Nephron (organoid): ENCODE data around the gene RTN4RL1.

Source experiments
- H3K27ac Mint-ChIP-seq, 3 experiments: 2 replicates each; pipeline ENCODE4 v1.8.0; 2020; ENCODE audit warnings: mixed read lengths in 3 of 3, mild to moderate bottlenecking in 2 of 3, moderate library complexity in 1 of 3
- H3K27me3 Mint-ChIP-seq: 2 replicates; pipeline ENCODE4 v1.8.0; 2021; ENCODE audit warnings: low read depth, mild to moderate bottlenecking, moderate library complexity, mixed read lengths
- H3K36me3 Mint-ChIP-seq: 2 replicates; pipeline ENCODE4 v1.8.0; 2020; ENCODE audit warnings: low read depth, mixed read lengths
- H3K4me1 Mint-ChIP-seq: 2 replicates; pipeline ENCODE4 v1.8.0; 2020; ENCODE audit warnings: mixed read lengths
- H3K4me3 Mint-ChIP-seq, 3 experiments: 2 replicates each; pipeline ENCODE4 v1.8.0; 2020; ENCODE audit warnings: mild to moderate bottlenecking in 3 of 3, mixed read lengths in 3 of 3, moderate library complexity in 2 of 3
- H3K9me3 Mint-ChIP-seq: 2 replicates; pipeline ENCODE4 v1.8.0; 2020; ENCODE audit warnings: mixed read lengths
- TF ChIP-seq, protein P1 (sequence below), 3 experiments: fragments of 200-600 bp; sonication (generic); IDR thresholded peaks; one replicate each; pipeline ENCODE4 v1.5.0; 2021; ENCODE audit warnings: antibody characterized with exemption in 3 of 3; ENCODE audit not compliant: unreplicated experiment in 3 of 3

The RTN4RL1 gene

DNA sequence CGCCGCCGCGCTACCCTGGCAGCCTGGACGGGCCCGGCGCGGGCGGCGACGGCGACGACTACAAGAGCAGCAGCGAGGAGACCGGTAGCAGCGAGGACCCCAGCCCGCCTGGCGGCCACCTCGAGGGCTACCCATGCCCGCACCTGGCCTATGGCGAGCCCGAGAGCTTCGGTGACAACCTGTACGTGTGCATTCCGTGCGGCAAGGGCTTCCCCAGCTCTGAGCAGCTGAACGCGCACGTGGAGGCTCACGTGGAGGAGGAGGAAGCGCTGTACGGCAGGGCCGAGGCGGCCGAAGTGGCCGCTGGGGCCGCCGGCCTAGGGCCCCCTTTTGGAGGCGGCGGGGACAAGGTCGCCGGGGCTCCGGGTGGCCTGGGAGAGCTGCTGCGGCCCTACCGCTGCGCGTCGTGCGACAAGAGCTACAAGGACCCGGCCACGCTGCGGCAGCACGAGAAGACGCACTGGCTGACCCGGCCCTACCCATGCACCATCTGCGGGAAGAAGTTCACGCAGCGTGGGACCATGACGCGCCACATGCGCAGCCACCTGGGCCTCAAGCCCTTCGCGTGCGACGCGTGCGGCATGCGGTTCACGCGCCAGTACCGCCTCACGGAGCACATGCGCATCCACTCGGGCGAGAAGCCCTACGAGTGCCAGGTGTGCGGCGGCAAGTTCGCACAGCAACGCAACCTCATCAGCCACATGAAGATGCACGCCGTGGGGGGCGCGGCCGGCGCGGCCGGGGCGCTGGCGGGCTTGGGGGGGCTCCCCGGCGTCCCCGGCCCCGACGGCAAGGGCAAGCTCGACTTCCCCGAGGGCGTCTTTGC, 32.8 kb upstream of the RTN4RL1 start:
- Mint-ChIP-seq H3K4me1 (peaks cover 37% of the 10 kb centered on the region), H3K27me3 (peaks cover 64% of the 10 kb centered on the region), H3K4me3 (peak overlapping the region; percentile 74 to 79 (median 78)), H3K9me3 (no peaks in the 10 kb centered on the region), H3K36me3 (peaks cover 35% of the 10 kb centered on the region), H3K27ac (peak overlapping the region; percentile 64 to 81 (median 65))
- TF ChIP-seq, protein P1, sequence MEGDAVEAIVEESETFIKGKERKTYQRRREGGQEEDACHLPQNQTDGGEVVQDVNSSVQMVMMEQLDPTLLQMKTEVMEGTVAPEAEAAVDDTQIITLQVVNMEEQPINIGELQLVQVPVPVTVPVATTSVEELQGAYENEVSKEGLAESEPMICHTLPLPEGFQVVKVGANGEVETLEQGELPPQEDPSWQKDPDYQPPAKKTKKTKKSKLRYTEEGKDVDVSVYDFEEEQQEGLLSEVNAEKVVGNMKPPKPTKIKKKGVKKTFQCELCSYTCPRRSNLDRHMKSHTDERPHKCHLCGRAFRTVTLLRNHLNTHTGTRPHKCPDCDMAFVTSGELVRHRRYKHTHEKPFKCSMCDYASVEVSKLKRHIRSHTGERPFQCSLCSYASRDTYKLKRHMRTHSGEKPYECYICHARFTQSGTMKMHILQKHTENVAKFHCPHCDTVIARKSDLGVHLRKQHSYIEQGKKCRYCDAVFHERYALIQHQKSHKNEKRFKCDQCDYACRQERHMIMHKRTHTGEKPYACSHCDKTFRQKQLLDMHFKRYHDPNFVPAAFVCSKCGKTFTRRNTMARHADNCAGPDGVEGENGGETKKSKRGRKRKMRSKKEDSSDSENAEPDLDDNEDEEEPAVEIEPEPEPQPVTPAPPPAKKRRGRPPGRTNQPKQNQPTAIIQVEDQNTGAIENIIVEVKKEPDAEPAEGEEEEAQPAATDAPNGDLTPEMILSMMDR (IDR thresholded peaks at IDR 0.05; ENCODE audit: unreplicated experiment in 3 of 3) = no peak

DNA sequence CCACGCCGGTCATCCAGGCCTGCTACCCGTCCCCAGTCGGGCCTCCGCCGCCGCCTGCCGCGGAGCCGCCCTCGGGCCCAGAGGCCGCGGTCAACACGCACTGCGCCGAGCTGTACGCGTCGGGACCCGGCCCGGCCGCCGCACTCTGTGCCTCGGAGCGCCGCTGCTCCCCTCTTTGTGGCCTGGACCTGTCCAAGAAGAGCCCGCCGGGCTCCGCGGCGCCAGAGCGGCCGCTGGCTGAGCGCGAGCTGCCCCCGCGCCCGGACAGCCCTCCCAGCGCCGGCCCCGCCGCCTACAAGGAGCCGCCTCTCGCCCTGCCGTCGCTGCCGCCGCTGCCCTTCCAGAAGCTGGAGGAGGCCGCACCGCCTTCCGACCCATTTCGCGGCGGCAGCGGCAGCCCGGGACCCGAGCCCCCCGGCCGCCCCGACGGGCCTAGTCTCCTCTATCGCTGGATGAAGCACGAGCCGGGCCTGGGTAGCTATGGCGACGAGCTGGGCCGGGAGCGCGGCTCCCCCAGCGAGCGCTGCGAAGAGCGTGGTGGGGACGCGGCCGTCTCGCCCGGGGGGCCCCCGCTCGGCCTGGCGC, 32.1 kb upstream of the RTN4RL1 start:
- Mint-ChIP-seq H3K27ac (peak overlapping the region in 2 of 3 experiments; percentile 65 to 81), H3K9me3 (no peaks in the 10 kb centered on the region), H3K27me3 (peaks cover 64% of the 10 kb centered on the region), H3K4me1 (peaks cover 31% of the 10 kb centered on the region), H3K4me3 (peak overlapping the region in 1 of 3 experiments; percentile 23), H3K36me3 (peaks cover 30% of the 10 kb centered on the region)
- TF ChIP-seq, protein P1 (IDR thresholded peaks at IDR 0.05; ENCODE audit: unreplicated experiment in 3 of 3) = no peak

DNA sequence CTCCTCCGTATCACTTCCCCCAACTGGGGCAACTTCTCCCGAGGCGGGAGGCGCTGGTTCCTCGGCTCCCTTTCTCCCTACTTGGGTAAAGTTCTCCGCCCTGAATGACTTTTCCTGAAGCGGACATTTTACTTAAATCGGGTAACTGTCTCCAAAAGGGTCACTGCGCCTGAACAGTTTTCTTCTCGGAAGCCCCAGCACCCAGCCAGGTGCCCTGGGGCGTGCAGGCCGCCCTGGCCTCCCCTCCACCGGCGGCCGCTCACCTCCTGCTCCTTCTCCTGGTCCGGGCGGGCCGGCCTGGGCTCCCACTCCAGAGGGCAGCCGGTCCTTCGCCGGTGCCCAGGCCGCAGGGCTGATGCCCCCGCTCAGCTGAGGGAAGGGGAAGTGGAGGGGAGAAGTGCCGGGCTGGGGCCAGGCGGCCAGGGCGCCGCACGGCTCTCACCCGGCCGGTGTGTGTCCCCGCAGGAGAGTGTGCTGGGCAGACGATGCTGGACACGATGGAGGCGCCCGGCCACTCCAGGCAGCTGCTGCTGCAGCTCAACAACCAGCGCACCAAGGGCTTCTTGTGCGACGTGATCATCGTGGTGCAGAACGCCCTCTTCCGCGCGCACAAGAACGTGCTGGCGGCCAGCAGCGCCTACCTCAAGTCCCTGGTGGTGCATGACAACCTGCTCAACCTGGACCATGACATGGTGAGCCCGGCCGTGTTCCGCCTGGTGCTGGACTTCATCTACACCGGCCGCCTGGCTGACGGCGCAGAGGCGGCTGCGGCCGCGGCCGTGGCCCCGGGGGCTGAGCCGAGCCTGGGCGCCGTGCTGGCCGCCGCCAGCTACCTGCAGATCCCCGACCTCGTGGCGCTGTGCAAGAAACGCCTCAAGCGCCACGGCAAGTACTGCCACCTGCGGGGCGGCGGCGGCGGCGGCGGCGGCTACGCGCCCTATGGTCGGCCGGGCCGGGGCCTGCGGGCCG, 31.4 kb upstream of the RTN4RL1 start:
- Mint-ChIP-seq H3K27me3 (peaks cover 64% of the 10 kb centered on the region), H3K36me3 (peaks cover 23% of the 10 kb centered on the region), H3K9me3 (no peaks in the 10 kb centered on the region), H3K4me1 (peaks cover 30% of the 10 kb centered on the region), H3K4me3 (peak overlapping the region; percentile 78 to 85 (median 85)), H3K27ac (peak overlapping the region; percentile 47 to 92 (median 80))
- TF ChIP-seq, protein P1 (IDR thresholded peaks at IDR 0.05; ENCODE audit: unreplicated experiment in 3 of 3) = no peak

DNA sequence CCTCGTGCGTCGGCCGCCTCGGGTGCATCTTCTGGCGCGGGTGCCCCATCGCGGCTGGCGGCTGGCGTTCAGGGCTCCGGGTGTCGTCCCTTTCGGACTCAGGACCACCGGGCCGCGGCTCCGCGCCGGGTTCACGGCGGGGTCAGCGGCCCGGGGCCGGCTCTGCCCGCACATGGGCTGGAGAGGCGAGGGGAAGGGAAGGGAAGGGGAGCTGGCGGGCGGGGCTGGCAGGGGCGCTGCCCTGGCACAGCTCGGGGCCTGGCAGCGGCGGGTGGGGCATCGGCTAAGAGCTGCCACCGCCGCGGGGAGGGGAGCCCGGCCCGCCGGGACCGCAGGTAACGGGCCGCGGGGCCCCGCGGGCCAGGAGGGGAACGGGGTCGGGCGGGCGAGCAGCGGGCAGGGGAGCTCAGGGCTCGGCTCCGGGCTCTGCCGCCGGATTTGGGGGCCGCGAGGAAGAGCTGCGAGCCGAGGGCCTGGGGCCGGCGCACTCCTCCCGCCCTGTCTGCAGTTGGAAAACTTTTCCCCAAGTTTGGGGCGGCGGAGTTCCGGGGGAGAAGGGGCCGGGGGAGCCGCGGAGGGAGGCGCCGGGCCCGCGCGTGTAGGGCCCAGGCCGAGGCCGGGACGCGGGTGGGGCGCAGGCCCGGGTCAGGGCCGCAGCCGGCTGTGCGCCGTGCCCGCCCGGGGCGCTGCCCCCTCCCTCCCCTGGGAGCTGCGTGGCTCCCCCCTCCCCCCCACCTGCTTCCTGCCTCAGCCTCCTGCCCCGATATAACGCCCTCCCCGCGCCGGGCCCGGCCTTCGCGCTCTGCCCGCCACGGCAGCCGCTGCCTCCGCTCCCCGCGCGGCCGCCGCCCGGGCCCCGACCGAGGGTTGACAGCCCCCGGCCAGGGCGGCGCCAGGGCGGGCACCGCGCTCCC, 30.4 kb upstream of the RTN4RL1 start:
- H3K9me3 Mint-ChIP-seq = no peaks in the 10 kb centered on the region
- peak overlapping the region; percentile 78 to 85 (median 83) for H3K4me3 Mint-ChIP-seq
- TF ChIP-seq, protein P1 (IDR thresholded peaks at IDR 0.05; ENCODE audit: unreplicated experiment in 3 of 3) = no peak

More for the DNA sequence above, 30.4 kb upstream of the RTN4RL1 start:
- peaks cover 25% of the 10 kb centered on the region for H3K4me1 Mint-ChIP-seq
- H3K36me3 Mint-ChIP-seq = peaks cover 13% of the 10 kb centered on the region
- peak overlapping the region in 2 of 3 experiments; percentile 76 to 92 for H3K27ac Mint-ChIP-seq
- H3K27me3 Mint-ChIP-seq = peaks cover 57% of the 10 kb centered on the region
